Measurements from ENCODE around the gene UST.

DNA sequence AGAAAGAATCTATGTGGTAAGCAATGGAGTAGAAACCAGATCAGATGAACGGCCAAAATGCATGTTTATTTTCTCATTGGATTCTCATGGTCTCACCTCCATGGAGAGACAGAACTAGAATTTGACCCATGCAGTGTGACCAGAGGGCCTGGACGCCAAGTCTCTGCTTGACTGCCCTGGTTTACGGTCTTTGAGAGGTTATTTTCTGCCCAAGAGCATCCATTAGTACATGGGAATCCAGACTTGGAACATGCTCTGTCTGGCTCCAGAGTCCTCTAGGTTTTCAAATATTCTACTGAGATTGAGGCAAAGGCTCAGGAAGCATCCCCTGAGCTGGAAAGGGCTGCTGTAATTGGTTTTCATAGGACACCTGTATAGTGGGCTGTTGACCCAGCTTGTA, 45.5 kb upstream of the UST start:
- TF ChIP-seq CTCF (conservative IDR thresholded peaks at IDR 0.05): no peak
- TF ChIP-seq ZFX (IDR thresholded peaks at IDR 0.05): no peak

All from C4-2B (cell line).